Gastrocnemius medialis (tissue), 4 donors: Measurements from ENCODE around the gene TENT5C.

Source experiments
- POLR2A ChIP-seq, 2 donors: fragments of 450-650 bp; IDR thresholded peaks; one replicate each; pipeline ENCODE4 v1.6.1; 2017; ENCODE audit warnings: antibody characterized with exemption in 2 of 2, mild to moderate bottlenecking in 2 of 2, moderate library complexity in 2 of 2
- TF ChIP-seq, protein P1 (sequence below), 5 experiments: fragments of 450-650 bp in 3 of 5; fragments of 200-600 bp in 2 of 5; sonication (generic) in 2 of 5; IDR thresholded peaks in 4 of 5; conservative IDR thresholded peaks in 1 of 5; 1 replicate in 4 of 5; 2 replicates in 1 of 5; pipeline ENCODE4 v1.5.1; 2016 to 2019; ENCODE audit warnings: antibody characterized with exemption in 5 of 5, mild to moderate bottlenecking in 3 of 5, moderate library complexity in 3 of 5

GRCh38 chr1:117638141-117638540, 32.3 kb downstream of the TENT5C start:
- TF ChIP-seq, protein P1, sequence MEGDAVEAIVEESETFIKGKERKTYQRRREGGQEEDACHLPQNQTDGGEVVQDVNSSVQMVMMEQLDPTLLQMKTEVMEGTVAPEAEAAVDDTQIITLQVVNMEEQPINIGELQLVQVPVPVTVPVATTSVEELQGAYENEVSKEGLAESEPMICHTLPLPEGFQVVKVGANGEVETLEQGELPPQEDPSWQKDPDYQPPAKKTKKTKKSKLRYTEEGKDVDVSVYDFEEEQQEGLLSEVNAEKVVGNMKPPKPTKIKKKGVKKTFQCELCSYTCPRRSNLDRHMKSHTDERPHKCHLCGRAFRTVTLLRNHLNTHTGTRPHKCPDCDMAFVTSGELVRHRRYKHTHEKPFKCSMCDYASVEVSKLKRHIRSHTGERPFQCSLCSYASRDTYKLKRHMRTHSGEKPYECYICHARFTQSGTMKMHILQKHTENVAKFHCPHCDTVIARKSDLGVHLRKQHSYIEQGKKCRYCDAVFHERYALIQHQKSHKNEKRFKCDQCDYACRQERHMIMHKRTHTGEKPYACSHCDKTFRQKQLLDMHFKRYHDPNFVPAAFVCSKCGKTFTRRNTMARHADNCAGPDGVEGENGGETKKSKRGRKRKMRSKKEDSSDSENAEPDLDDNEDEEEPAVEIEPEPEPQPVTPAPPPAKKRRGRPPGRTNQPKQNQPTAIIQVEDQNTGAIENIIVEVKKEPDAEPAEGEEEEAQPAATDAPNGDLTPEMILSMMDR (IDR thresholded peaks at IDR 0.05 in 4 of 5, conservative IDR thresholded peaks at IDR 0.05 in 1 of 5), result no peak
- TF ChIP-seq POLR2A (IDR thresholded peaks at IDR 0.05), result no peak
